Subcutaneous adipose tissue (tissue), 4 donors: ENCODE results near the gene RNASE8. TPM values are rescaled to one million over a fixed set of nuclear protein-coding genes. Genes with fewer than 3 reads are reported as not detected.

Source experiments
- total RNA-seq, 4 donors: library from RNA; depleted of rRNA; stranded (reverse); fragments of >200 nt; gene quantifications; one replicate each; pipeline ENCODE4 v1.1.0, GENCODE V29; 2016
- TF ChIP-seq, protein P1 (sequence below): fragments of 450-650 bp; IDR thresholded peaks from one replicate; pipeline ENCODE4 v1.5.1; 2016; ENCODE audit warnings: low read depth, mild to moderate bottlenecking, control low read depth, antibody characterized with exemption, moderate library complexity

Gene RNASE8
- total RNA-seq, 4 donors from 2014 or later, result not detected

- TF ChIP-seq, protein P1, sequence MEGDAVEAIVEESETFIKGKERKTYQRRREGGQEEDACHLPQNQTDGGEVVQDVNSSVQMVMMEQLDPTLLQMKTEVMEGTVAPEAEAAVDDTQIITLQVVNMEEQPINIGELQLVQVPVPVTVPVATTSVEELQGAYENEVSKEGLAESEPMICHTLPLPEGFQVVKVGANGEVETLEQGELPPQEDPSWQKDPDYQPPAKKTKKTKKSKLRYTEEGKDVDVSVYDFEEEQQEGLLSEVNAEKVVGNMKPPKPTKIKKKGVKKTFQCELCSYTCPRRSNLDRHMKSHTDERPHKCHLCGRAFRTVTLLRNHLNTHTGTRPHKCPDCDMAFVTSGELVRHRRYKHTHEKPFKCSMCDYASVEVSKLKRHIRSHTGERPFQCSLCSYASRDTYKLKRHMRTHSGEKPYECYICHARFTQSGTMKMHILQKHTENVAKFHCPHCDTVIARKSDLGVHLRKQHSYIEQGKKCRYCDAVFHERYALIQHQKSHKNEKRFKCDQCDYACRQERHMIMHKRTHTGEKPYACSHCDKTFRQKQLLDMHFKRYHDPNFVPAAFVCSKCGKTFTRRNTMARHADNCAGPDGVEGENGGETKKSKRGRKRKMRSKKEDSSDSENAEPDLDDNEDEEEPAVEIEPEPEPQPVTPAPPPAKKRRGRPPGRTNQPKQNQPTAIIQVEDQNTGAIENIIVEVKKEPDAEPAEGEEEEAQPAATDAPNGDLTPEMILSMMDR, result no peak
Observed at GRCh38 chr14:21049271-21049673, 8.3 kb upstream of the RNASE8 start.

DNA sequence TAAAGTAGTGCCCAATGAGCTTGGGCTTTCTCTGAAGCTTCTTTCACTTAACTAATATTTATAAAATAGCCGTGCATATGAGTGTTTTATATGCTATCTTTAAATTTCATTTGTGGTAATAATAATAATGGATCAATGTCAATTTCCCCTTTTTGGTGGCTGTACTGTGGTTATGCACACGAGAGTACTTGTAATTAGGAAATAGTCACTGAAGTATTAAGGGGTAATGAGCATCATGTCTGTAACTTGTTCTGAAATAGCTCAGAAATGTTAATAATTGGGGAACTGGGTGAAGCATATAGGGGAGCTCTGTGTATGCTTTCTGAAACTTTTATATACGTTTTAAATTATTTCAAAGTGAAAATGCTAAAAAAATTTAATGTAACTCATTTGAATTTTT is 7.0 kb upstream of the RNASE8 start:
- TF ChIP-seq, protein P1, result no peak

DNA sequence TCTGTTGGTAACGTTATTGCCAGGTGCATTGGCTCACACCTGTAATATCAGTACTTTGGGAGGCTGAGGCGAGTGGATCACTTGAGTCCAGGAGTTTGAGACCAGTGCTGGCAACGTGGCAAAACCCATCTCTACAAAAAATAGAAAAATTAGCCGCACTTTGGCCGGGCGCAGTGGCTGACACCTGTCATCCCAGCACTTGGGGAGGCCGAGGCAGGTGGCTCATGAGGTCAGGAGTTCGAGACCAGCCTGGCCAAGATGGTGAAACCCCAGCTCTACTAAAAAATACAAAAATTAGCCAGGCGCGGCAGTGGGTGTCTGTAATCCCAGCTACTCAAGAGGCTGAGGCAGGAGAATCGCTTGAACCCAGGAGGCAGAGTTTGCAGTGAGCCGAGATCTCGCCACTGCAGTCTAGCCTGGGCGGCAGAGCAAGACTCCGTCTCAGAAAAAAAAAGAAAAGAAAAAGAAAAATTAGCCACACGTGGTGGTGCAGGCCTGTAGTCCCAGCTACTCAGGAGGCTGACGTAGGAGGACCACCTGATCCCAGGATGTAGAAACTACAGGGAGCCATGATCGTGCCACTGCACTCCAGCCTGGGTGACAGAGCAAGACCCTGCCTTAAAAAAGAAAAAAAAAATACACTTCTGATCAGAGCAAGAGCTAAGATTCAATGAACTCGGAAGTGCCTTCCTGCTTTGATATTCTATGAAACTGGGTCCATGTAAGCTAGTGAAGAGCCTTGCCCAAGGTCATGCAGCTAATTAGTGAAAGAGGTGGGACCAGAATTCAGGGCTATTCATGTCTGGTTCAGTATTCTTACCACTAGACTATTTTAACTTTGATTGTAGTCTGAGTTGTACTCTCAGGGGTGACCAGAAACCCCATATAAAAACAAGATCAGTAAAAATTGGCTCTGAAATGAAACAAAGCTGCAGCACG is 4.2 kb upstream of the RNASE8 start:
- TF ChIP-seq, protein P1, result no peak

- TF ChIP-seq, protein P1, result no peak
Observed at GRCh38 chr14:21054123-21054767, 3.4 kb upstream of the RNASE8 start.

GRCh38 chr14:21054768-21055145 is 2.9 kb upstream of the RNASE8 start:
- TF ChIP-seq, protein P1, result no peak

GRCh38 chr14:21055432-21056117 is 2.0 kb upstream of the RNASE8 start:
- TF ChIP-seq, protein P1, result no peak
